SKM-1 (cell line): ENCODE data around the gene CMSS1.

Experiments
- DNase-seq: peaks from one replicate; lab custom pipeline; 2025; ENCODE audit not compliant: unreplicated experiment; lab: John Stamatoyannopoulos, UW

Gene CMSS1

DNA sequence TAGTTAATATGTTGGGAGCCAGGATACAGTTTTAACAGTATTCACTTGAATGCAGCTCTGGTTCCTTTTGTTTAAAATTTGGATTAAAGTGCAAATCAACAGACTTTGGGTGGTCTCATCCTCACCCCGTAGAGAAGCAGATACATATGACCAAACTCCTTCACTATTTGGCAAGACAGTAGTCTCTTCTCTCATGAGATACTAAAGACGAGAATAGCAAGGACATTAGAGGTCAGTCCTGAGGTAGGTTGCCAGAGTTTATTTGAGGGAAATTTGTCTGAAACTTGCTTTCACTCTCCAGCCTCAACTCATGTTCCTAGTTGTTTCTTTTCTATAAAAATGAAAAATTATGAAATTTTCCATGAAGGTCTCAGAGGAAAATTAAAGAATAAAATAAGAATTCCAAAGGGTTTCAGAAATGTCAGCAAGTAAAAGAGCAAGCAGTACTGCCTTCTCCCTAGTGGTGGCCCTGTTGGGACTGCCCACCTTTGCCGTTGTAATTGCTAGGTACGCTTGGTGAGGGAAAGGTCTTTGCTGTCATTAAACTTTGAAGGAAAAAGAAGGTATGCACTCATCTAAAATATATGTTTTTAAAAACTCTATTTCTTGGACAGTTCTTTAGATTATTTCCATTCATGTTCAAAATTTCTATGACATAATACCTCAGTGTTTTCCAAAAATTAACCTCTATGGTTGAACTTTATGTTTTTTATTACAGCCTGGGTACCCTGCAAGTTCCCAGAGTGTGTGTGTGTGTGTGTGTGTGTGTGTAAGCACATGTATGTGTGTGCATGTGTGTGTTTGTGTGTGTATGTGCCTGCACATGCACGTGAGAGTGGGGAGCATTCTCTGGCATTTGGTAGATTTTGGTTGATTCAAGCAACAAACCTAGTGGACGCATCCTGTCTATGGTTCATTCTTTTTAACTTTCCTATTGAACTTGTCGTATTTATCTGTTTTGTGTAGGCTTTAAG lies 111.4 kb downstream of the CMSS1 start:
- no peak for DNase-seq

DNA sequence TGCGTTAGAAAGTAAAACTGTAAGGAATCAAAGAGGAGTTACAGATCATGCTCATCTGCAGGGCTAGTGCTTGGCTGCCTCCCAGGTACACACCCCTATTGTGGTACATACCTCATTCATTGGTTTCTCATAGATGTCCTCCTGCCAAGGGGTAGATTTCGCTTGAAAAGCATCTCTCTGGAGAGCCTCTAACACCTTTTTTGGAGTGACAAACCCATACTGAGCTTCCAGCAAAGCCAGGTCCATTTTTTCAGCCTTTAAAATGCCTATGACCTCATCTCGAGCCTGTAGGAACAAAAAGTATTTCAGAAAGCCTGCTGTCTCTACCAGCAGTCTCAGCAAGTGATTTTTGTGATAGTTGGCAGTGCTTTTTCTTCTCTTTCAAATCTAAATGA lies 112.1 kb downstream of the CMSS1 start:
- no peak for DNase-seq

DNA sequence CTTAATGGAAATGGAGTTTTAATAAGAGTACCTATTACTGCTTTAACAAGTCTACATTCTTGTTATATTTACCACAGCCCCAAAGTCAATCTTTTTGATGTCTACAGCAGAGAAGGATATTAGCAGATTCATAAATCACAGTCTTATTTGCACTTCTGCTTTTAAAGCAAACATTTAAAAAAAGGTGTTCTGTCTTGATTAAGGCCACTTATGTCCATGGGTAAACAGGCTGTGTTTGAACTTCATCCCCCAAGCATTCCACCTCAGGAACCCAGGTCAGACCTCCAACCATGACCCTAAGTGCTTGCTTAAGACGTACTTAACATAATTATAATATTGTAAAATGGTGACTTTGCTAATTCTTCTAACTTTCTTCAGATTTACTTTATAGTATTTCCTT lies 113.4 kb downstream of the CMSS1 start:
- no peak for DNase-seq

DNA sequence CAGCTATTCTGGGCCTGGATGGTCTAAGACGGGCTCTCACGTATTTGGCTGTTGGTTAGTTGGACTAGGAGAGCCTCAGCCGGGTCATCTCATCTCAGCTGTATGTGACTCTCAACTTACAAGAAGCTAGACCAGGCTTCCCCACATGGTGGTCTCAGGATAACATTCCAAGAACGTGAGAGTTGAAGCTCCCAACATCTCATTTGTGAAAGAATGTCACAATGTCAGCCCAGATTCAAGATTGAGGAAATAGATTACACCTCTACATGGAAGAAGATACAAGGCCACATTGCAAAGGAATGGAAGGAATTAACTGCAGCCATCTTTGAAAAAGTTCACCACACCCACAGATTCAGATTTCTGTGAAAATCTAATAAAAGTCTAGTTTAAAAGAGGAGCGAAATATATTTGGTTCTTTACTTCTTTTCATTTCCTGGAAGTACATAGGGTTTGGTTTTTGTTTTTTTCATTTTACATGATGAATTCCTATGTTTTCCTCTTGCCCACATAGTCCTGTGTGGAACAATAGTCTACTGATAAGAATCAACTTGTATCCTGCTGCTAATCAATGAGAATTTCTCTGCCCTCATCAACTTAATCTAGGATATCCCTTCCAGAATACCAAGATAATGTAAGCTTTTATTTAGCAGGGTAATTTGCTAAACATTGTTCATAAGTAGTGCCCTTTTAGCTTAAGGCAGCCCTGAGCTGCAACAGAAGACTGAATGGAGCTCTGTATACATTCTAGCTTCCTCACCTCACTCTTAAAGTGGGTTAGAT lies 116.5 kb downstream of the CMSS1 start:
- DNase-seq: no peak

DNA sequence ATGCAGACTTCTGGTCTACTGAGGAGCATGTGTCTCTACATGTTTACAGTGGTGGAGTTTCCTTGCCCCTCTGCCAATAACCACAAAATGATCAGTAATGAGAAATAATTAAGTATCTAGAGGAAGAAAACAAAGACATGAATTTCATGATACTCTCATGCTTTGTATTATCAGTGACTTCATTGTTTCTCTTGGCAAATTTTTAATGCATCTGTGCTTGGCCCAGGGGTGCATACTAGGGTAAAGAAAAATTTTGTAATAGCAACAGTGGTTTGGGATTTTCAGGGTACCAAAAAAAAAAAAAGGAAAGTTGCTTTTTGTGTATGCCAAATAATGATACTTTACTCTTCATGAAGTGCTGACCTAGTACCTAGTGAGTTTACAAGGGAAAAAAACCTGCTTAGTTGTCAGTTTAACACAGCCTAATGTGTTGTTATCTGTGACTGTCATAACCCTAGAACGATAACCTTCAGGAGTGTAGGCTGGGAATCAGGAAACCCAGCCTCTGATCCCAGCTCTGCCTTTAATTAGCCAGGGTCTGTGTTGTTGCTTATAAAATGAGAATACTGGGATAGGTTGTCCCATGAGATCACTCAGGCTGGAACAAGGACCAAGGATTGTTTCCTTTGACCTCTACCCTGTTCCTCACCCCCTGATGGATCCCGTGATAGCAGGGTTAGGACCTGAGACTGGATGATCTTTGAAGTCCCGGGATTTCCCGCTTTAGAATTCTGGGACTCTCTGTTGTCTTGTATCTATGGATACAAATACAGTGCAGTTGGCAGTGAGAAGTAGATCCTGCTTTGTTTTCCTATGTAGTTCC lies 117.5 kb downstream of the CMSS1 start:
- no peak for DNase-seq

DNA sequence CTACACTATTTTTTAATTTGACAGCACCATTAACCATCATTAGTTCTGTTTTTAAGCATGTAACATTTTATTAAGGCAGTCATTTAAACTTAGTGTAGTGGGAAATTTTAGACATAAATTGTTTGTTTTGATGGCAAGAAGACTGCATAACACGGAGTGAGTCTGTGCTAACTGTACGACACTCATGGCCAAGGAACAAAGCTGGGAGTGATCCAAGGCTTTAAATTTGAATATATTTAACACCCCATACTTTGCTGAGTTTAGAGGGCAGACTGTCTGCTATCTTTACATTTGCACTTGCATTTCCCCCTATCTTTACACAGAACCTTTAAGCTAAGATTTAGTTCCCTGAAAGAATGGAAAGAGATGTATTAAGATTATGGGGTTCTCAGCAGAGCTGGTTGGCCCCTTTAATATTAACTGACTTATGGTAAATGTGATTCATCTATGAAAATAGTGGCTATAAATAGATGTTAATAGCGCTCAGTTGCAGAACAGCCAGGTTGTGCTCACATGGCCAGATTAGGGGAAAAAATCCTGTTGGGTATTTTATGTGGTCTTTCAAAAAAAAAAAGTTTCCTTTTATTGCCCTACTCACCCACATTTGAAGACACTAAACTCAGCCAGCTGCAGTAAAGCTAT lies 120.7 kb downstream of the CMSS1 start:
- no peak for DNase-seq

DNA sequence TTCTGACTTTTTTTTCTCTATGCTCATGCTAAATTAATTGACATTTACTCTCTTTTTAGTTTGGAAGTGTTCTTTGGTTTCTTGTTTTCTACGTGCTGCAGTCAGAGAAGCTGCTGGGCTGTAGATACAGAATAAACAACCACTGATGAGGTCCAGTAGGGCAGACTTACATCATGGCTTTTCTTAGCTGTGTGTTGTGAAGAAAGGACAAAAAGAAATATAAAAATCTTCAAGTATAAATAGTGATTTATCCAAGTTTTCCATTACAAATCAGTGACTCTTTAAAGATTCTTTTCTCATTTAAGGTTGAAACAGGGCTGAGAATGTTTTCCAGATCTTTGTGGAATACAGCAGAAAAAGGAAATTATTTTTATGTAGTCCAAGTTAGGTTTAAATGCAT lies 122.2 kb downstream of the CMSS1 start:
- no peak for DNase-seq

DNA sequence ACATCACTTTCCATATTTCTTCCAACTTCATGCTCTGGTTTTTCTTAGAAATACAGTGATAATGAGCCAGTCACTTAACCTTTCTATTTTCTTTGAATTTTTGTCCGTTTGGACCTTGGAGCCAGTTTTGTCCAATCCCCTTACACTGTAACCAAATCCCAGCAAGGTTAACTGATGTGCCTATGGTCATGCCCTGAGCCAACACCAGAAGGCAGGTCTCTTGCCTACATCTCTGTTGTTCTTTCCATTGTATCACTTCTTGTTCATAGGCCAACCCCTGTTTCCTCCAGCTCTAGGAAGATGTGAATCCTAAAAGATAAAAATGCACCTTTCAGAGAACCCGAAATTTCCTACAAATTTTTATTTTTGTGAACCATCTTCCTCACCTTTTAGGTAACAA lies 122.7 kb downstream of the CMSS1 start:
- no peak for DNase-seq

DNA sequence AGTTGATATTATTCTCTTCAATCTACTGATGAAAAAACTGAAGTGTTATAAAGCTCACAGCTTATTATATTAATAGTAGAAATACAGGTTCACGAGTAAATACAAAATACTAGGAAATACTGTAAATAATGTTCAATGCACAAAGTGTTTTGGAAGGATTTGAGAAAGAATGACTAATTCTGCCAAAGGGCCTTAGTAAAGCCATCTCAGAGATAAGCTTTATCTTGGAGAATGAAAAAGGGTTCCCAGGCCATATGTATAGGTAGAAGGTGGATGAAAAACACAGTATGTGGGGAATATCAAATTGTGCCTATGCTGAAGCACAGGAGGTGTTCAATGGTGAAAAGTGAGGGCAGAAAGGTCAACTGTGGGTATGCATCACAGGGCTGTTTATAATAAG lies 123.5 kb downstream of the CMSS1 start:
- DNase-seq: no peak

DNA sequence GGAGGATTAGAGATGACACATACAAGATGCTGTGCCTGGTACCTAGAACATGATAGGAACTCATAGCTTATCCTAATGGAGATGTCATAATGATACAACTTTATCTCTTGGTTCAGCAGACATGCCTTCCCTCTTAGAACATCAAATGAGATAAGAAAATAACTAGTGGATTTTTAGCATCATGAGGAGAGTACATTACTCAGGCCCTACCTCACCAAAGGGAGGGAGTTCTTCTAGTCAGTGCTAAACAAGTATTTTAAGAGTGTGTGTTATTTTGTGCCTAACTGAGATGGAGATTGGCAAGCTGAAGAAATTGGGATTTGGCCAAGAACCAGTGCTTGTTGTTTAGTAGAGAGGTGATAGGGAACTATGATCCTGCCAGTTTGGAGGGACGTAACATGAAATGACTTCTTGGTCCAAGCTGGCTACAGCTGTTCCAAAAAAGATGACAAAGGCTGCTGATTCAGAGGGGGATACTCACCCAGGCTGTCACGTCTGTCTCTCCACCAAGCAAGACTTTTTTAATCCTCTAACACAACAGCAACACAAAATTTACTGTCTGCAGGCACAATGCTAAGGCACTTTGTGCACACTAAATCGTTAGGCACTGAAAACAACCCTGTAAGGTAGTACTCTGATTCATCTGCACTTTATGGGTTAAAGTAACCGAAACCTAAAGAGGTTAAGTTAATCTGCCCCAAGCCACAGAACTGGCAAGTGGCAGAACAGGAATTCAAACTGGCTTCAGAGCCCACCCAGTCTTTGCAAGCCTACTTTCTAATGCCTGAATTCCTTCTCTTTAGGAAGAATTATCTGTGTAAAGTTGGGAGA lies 126.5 kb downstream of the CMSS1 start:
- DNase-seq: no peak

DNA sequence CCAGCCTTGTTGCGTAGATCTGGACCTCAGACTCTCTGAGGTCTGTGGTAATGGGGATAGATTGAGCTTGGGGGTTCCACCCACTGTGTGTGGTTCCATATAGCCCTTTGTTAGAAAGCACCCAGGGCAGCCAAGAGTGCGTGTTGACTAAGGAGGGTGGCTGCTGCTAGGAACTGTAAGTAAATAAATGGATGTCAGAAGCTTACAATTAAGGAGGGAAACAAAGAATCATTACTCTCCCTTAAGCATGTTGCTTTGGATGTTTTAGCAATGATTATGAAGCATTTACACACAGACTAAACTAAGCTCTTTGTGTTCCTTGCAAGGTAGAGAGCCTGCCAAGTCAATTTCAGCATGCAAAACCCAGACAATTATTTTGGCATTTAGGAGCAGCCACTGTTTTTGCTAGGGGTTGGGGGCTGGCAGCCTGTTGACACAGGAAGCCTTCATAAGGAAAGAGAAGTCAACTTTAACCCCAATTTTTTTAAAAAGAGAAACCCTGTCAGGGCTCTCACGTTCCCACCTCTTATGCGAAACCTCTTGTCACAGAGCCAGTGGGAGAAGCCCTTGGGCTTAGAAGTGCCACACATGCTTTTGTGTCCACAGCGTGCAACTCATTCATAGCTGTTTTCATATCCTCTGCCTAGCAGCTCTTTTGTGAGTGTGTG lies 127.8 kb downstream of the CMSS1 start:
- DNase-seq: no peak

DNA sequence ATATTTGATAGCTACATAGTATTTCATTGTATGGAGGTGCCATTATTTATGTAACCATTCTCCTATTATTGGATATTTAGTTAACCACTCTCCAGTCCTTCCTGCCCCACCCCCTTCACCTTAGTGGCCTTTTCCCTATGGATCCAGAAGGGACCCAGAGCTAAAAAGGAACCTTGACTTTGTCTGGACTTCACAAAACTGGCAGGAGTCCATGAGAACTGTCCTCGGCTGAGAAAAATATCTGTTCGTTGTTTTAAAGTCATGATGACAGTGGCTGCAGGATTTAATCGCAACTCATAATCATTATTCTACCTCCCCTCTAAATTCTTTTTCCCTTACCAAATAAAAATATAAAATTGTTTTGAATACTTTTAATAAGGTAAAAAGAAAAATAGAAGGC lies 129.7 kb downstream of the CMSS1 start:
- no peak for DNase-seq

DNA sequence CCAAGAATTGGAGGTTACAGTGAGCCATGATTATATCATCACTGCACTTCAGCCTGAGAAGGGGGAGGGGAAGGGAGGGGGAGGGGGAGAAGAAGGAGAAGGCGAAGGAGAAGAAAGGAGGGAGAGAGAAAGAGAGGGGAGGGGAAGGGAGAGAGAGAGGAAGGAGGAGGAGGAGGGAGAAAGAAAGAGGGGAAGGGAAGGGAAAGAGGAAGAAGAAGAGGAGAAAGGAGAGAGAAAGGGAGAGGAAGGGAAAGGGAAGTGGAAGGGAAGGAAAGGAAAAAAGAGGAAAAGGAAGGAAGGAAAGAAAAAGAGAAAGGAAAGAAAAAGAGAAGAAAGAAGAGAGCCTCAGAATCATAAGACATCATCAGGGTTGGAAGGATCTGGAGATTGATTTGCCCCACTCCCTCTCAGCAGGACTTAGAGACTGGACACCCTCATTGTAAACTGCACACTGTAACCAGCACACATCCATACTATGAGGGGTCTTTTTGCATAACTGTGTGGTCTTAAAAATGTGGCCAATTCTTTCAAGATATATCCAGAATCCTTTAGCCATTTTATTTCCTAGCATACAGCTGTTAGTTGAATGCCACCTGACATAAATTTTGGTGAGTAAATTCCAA lies 130.9 kb downstream of the CMSS1 start:
- no peak for DNase-seq

DNA sequence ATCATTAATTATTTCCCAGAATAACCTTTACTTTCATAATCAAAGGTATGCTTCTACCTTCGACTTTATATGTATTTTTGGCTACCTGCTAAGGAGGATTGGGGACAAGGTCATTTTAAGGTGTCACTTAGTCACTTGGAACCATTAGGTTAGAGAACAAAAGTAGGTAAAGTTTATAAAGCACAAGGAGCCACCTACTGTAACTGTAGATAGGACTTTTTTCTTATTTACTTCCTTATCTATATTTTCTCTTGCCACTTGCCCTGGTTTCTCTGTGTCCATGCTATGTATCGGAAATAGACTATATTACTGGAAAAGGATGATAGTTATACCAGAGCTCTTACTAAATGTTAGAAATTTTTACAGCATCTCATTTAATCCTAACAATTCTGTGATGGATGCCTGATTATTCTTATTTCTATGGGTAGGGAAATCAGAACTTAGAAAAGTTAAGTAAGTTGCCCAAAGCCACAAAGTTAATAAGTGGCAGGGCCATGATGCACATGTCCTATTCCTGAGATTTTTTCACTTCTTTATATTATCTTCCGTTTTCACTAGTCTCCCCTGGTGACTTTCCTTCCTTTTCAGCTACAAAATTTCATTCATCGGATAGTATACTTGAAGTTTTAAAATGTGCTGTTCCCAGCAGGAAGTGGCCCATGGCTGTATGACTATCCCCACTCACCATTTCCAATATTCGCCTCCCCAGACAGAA lies 132.5 kb downstream of the CMSS1 start:
- DNase-seq: no peak

DNA sequence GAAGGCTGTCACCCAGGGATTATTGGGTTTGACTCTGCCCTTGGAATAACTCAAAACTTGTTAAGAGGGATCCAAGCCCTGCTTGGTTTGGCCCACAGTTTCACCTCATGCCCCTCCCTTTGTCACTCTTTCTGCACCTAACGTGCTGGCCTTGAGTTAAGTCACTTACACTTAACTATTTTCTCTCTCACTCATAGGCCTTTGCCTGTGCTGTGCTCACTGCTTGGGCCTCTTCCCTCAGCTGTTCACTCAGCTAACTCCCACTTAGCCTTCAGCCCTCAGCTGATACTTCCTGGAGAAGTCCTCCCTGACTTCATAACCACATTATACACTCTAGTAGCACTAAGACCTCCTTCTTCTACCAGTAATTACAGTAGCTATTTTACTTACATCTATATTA lies 133.3 kb downstream of the CMSS1 start:
- DNase-seq: no peak

DNA sequence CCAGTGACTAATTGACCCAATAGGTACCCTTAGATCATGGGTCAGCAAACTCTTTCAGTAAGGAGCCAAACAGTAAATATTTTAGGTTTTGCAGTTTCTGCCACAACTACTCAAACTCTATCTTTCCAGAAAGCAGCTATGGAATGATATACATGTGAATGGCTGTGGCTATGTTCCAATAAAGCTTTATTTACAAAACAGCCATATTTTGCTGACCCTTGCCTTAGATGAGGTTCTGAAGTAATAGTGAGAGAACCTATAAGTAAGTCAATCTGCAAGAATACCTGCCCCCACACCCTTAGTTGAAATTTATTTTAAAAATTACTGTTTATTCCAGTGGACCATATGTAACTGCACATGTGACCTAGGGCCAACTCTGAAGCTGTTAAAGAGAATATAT lies 134.0 kb downstream of the CMSS1 start:
- DNase-seq: no peak

DNA sequence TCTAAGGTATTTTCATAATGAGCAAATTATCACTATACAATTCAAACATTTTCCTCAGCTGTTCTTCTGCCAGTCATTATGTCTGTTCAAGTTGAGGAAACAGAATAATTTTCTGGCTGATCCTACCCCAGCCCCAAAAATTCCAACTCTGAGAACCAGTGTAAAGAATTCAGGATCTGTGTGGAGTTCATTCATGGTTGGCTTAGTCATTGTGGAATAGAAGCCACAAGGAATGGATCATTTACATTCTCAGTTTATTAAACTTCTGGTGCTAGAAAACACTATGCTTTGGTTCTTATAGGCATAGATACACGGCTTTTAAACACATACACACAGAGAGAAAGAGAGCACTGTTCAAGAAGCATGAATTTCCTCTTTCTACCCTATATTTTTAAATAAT lies 134.6 kb downstream of the CMSS1 start:
- DNase-seq: no peak

DNA sequence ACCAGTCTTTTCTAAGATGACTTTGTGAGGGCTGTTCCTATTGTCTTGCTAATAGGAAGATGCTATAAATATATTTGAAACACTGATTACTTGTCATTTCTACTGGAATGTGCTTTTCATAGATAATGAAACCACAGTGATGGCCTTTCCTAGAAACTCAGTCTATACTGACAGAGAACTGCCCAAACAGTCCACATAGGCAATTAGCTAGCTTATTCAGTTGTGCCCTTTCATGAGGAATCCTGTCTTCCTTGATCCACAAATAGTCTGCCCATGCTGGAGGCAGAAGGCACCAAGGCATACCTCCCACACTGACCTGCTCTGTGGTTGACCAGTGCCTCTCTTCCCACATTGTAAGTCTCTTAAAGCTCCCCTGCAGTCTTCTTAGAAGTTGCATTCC lies 135.9 kb downstream of the CMSS1 start:
- DNase-seq: no peak
